Natural killer cell (primary cell): ENCODE data around the gene CIITA. TPM values are rescaled to one million over a fixed set of nuclear protein-coding genes. Genes with fewer than 3 reads are reported as not detected.

Experiments used
- ATAC-seq, 3 donors: fragments of 150-1000 bp in 2 of 3; fragments of 200-7000 bp in 1 of 3; cut with Tn5 transposase; 1 replicate in 1 of 3; 2 replicates in 2 of 3; pipeline ENCODE4 v1.10.0; 2021; ENCODE audit warnings: mild to moderate bottlenecking in 2 of 3, moderate library complexity in 2 of 3
- DNase-seq, 2 donors: peaks; one replicate each; pipeline versions ENCODE4 v3.0.0 to v3.0.0-alpha.2; 2013 to 2021; ENCODE audit warnings: mixed read lengths in 1 of 2
- H3K27ac ChIP-seq: one replicate; pipeline ENCODE4 v1.5.1; 2013; ENCODE audit warnings: mild to moderate bottlenecking, low read length
- H3K27me3 ChIP-seq: one replicate; pipeline ENCODE4 v1.6.1; 2013; ENCODE audit warnings: low read length; ENCODE audit not compliant: control insufficient read depth, insufficient read depth
- H3K36me3 ChIP-seq: one replicate; pipeline ENCODE4 v1.6.1; 2013; ENCODE audit warnings: low read length; ENCODE audit not compliant: control insufficient read depth, insufficient read depth
- H3K4me1 ChIP-seq: one replicate; pipeline ENCODE4 v1.6.1; 2013; ENCODE audit warnings: low read length; ENCODE audit not compliant: control insufficient read depth, insufficient read depth
- H3K4me3 ChIP-seq: one replicate; pipeline ENCODE4 v1.5.1; 2013; ENCODE audit warnings: low read length
- H3K9me3 ChIP-seq: one replicate; pipeline ENCODE4 v1.6.1; 2013; ENCODE audit warnings: low read length; ENCODE audit not compliant: control insufficient read depth, insufficient read depth
- H3K27ac Mint-ChIP-seq, 2 donors: one replicate each; pipeline ENCODE4 v1.8.0; 2022; ENCODE audit warnings: mild to moderate bottlenecking in 2 of 2, mixed read lengths in 2 of 2, moderate library complexity in 1 of 2
- H3K27me3 Mint-ChIP-seq, 2 donors: one replicate each; pipeline ENCODE4 v1.8.0; 2022; ENCODE audit warnings: low read depth in 2 of 2, mixed read lengths in 2 of 2
- H3K36me3 Mint-ChIP-seq: one replicate; pipeline ENCODE4 v1.8.0; 2022; ENCODE audit warnings: mixed read lengths
- H3K4me1 Mint-ChIP-seq, 2 donors: one replicate each; pipeline ENCODE4 v1.8.0; 2022; ENCODE audit warnings: mixed read lengths in 2 of 2
- H3K4me3 Mint-ChIP-seq: one replicate; pipeline ENCODE4 v1.8.0; 2022; ENCODE audit warnings: mild to moderate bottlenecking, moderate library complexity, mixed read lengths
- H3K9me3 Mint-ChIP-seq, 2 donors: one replicate each; pipeline ENCODE4 v1.8.0; 2022; ENCODE audit warnings: mixed read lengths in 2 of 2
- WGBS: methylation state at CpG from one replicate; pipeline ENCODE4 v1.1.7; 2013; ENCODE audit warnings: missing lambda C conversion rate; ENCODE audit not compliant: insufficient coverage; 5-methylcytosine and 5-hydroxymethylcytosine counted together
- intact Hi-C: fragments of 100-400 bp; cut with micrococcal nuclease; formaldehyde crosslinking; loops from one replicate; pipeline ENCODE4 v1.14.2; 2022
- total RNA-seq, 4 donors: library from RNA; stranded (reverse); fragments of 120-200 nt in 1 of 4; gene quantifications; one replicate each; pipeline versions ENCODE4 v1.2.3 to v1.2.4, GENCODE V29; 2013 to 2022
- TF ChIP-seq, protein P1 (sequence below): fragments of 200-600 bp; IDR thresholded peaks from one replicate; pipeline ENCODE4 v1.8.0; 2022; ENCODE audit warnings: antibody characterized with exemption

Gene CIITA
- total RNA-seq, 3 donors from 2014 or later (not counting 1 experiment from before 2014, with no cell fraction given): 11.5 to 17.7 (median 14.4) TPM

DNA sequence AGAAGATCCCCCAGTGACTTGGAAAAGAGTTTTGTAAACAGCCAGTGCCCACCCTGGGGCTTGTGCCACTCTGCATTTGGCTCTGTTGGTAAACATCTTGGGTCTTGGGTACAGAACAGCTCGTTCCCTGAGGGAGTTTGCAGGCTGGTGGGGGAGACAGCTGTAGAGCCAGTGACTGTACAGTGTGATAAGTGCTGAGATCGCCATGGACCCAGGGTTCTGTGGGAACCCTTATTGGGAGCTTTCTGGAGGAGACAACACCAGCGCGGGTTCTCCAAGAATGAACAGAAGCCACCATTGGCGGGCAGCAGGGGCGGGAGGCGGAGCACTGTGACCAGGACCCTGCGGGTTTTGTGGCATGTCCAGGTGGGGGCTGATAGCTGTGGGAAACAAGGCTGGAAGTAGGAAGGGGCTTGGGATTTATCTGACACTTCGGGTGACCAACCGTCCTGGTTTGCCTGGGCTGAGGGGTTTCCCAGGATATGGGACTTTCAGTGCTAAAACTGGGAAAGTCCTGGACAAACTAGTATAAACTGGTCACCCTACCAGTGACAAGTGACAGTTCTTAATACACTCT lies 70.3 kb downstream of the CIITA start:
- no peaks in the 10 kb centered on the region for H3K9me3 Mint-ChIP-seq
- TF ChIP-seq, protein P1, sequence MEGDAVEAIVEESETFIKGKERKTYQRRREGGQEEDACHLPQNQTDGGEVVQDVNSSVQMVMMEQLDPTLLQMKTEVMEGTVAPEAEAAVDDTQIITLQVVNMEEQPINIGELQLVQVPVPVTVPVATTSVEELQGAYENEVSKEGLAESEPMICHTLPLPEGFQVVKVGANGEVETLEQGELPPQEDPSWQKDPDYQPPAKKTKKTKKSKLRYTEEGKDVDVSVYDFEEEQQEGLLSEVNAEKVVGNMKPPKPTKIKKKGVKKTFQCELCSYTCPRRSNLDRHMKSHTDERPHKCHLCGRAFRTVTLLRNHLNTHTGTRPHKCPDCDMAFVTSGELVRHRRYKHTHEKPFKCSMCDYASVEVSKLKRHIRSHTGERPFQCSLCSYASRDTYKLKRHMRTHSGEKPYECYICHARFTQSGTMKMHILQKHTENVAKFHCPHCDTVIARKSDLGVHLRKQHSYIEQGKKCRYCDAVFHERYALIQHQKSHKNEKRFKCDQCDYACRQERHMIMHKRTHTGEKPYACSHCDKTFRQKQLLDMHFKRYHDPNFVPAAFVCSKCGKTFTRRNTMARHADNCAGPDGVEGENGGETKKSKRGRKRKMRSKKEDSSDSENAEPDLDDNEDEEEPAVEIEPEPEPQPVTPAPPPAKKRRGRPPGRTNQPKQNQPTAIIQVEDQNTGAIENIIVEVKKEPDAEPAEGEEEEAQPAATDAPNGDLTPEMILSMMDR: no peak
- no peaks in the 10 kb centered on the region for H3K27me3 Mint-ChIP-seq
- H3K27ac Mint-ChIP-seq: no peak overlapping the region
- H3K9me3 ChIP-seq: no peaks in the 10 kb centered on the region
- intact Hi-C loops: no loop called here
- H3K27ac ChIP-seq: no peak overlapping the region
- H3K4me1 ChIP-seq: peaks cover 37% of the 10 kb centered on the region
- H3K36me3 ChIP-seq: no peaks in the 10 kb centered on the region
- H3K4me1 Mint-ChIP-seq: peaks cover 40 to 47% of the 10 kb centered on the region in 2 donors
- ATAC-seq: no peak
- H3K4me3 ChIP-seq: no peak overlapping the region
- no peaks in the 10 kb centered on the region for H3K27me3 ChIP-seq
- H3K36me3 Mint-ChIP-seq: no peaks in the 10 kb centered on the region
- DNase-seq: no peak
- no peak overlapping the region for H3K4me3 Mint-ChIP-seq
- 92% methylated on average over 9 of the region's 10 CpGs for WGBS

DNA sequence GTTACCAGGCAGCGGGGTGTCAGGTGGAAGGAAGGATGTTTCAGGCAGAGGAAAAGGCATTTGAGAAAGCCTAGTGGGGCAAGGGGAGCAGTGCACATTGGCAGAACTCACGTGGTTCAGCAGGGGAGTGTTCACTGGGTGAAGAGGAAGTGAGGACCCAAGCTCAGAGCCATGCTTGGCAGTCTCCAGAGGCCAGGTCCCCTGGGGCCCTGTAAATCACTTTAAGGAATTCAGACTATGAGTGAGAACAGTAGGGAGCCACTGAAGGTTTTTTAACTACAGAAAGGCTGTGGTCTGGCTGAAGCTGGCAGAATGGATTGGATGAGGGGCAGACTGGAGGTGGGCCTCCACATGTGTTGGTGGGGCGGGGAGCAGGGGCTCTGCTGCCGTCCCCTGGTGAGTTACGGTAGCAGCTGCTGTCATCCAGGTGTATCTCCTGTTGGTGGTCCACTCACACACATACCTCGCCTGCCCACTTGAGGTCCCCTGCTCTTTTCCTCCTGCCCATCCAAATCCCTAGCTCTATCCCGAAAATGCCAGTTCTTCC lies 72.5 kb downstream of the CIITA start:
- Mint-ChIP-seq H3K27me3 (no peaks in the 10 kb centered on the region), H3K27ac (peak overlapping the region in 1 of 2 donors; percentile 60), H3K36me3 (no peaks in the 10 kb centered on the region), H3K9me3 (no peaks in the 10 kb centered on the region), H3K4me3 (no peak overlapping the region), H3K4me1 (peaks cover 38 to 44% of the 10 kb centered on the region in 2 donors)
- H3K36me3 ChIP-seq: no peaks in the 10 kb centered on the region
- DNase-seq: peak in 1 of 2 donors; percentile 69
- 58% methylated on average over 7 of the region's 7 CpGs for WGBS
- peaks cover 37% of the 10 kb centered on the region for H3K4me1 ChIP-seq
- intact Hi-C loops: no loop called here
- no peaks in the 10 kb centered on the region for H3K9me3 ChIP-seq
- no peaks in the 10 kb centered on the region for H3K27me3 ChIP-seq
- H3K4me3 ChIP-seq: no peak overlapping the region
- TF ChIP-seq, protein P1: no peak
- ATAC-seq: peak in 2 of 3 donors; percentile 24 to 49
- H3K27ac ChIP-seq: peak overlapping the region; percentile 45

DNA sequence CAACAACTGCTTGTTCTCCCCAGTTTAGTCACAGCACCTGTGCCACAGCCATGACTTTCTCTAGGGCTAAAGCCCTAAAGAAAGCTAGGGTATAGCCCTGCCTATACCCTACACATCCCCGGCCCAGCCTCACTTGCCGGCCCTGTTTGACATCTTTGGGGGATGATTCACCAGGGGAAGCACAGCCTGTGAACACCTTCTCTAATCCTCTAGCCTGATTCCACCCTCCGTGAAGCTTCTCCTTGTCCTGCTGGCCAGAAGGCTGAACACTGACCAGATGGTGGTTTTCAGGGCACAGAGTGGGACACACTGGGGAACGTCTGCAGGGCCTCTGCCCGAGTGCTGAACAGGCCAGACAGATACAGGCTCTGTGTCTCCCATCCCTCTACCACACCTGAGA lies 73.4 kb downstream of the CIITA start:
- H3K4me3 Mint-ChIP-seq: no peak overlapping the region
- ATAC-seq (no peak), DNase-seq (no peak)
- H3K4me1 Mint-ChIP-seq: peaks cover 36 to 39% of the 10 kb centered on the region in 2 donors
- Histone ChIP-seq H3K9me3 (no peaks in the 10 kb centered on the region), H3K4me1 (peaks cover 35% of the 10 kb centered on the region), H3K27me3 (no peaks in the 10 kb centered on the region), H3K36me3 (no peaks in the 10 kb centered on the region), H3K27ac (no peak overlapping the region), H3K4me3 (no peak overlapping the region)
- H3K27me3 Mint-ChIP-seq: no peaks in the 10 kb centered on the region
- WGBS: 87% methylated on average over 4 of the region's 5 CpGs
- no peaks in the 10 kb centered on the region for H3K36me3 Mint-ChIP-seq
- H3K27ac Mint-ChIP-seq: no peak overlapping the region
- TF ChIP-seq, protein P1: no peak
- intact Hi-C loops: no loop called here
- H3K9me3 Mint-ChIP-seq: no peaks in the 10 kb centered on the region

DNA sequence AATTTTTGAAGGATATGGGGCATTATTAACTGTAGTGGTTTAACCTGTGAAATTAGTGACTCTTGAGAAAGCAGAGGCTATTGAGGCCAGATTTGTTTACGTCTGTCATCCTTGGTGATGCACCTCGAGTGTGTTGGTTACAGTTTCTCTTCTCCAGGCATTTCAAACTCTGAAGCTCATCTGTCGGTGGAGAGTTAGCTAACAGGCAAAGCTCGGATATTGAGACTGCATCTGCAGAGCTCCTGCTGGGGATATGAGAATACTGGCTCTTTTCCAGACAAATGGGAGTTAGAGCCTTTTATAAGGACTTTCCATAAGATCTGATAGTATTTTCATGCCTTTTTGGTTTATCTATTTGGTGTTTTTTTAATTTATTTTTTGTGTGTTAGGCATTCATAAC lies 74.0 kb downstream of the CIITA start:
- H3K4me3 Mint-ChIP-seq: no peak overlapping the region
- H3K27me3 ChIP-seq: no peaks in the 10 kb centered on the region
- H3K4me1 ChIP-seq: peaks cover 28% of the 10 kb centered on the region
- H3K36me3 Mint-ChIP-seq: no peaks in the 10 kb centered on the region
- peaks cover 30 to 33% of the 10 kb centered on the region in 2 donors for H3K4me1 Mint-ChIP-seq
- intact Hi-C loops: no loop called here
- H3K9me3 Mint-ChIP-seq: no peaks in the 10 kb centered on the region
- no peaks in the 10 kb centered on the region for H3K36me3 ChIP-seq
- 77% methylated on average over 4 of the region's 4 CpGs for WGBS
- TF ChIP-seq, protein P1: no peak
- H3K9me3 ChIP-seq: no peaks in the 10 kb centered on the region
- ATAC-seq: no peak
- no peak overlapping the region for H3K27ac ChIP-seq
- no peaks in the 10 kb centered on the region for H3K27me3 Mint-ChIP-seq
- no peak overlapping the region for H3K27ac Mint-ChIP-seq
- DNase-seq: no peak
- H3K4me3 ChIP-seq: no peak overlapping the region
